Measurements from ENCODE around the gene STARD7.

GRCh38 chr2:96170626-96171025, 38.0 kb downstream of the STARD7 start:
- TF ChIP-seq POLR2A (IDR thresholded peaks at IDR 0.05) = no peak
- no peak for TF ChIP-seq CTCF (IDR thresholded peaks at IDR 0.05)

Data from Peyer's patch (tissue), 4 donors.